GM18505 (cell line): ENCODE measurements around the gene LFNG.
A peak's percentile ranks its signal among the peaks of the same experiment; 100 is the strongest.

Experiments
- ATAC-seq: cut with Tn5 transposase; IDR thresholded peaks from one replicate; pipeline ENCODE4 v1.9.1; 2021; ENCODE audit not compliant: unreplicated experiment
- POLR2A ChIP-seq: IDR thresholded peaks from 4 replicates; pipeline ENCODE4 v1.6.1; 2011; ENCODE audit warnings: borderline replicate concordance; ENCODE audit not compliant: insufficient read depth, insufficient read length; ENCODE audit errors: extremely low read depth

The LFNG gene, protein sequence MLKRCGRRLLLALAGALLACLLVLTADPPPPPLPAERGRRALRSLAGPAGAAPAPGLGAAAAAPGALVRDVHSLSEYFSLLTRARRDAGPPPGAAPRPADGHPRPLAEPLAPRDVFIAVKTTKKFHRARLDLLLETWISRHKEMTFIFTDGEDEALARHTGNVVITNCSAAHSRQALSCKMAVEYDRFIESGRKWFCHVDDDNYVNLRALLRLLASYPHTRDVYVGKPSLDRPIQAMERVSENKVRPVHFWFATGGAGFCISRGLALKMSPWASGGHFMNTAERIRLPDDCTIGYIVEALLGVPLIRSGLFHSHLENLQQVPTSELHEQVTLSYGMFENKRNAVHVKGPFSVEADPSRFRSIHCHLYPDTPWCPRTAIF

DNA sequence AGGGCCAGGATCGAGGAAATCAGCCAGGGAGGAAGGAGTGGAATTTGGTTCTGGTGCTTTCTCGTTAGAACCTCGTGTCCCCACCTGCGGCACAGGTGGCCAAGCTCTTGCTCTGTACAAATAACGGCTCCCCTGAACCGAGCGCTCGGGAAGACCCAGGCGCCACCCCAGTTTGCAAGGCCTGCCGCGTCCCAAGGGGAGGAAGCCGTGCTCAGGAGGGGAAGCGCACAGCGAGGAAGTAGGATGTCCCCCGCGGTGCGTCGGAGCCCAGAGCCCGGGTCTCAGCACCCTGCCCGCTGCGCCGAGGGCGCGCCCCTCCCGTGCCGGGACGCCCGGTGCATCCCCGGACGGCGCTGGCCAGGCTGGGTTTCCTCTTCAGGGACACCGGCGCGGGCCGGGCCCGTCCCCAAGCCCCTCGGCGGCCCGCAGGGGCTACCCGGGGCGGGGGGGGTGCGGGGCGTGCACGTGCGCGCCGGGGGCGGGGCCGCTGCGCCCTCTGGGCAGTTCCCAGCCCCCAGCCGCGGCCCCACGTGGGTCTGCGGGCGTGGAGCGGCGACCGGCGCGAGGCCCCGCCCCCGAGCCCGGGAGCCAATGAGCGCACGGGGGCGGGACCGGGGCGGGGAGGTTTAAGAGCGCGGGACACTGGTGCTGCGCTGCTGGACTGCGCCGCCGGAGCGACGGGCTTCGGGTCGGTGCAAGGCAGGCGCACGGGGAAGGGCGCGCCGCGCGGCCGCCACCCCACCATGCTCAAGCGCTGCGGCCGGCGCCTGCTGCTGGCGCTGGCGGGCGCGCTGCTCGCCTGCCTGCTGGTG lies at the start of gene LFNG:
LFNG (plus strand) TSS at position 656 of the 812 bp plus-strand sequence; CDS start at position 744, 88 bp downstream.
- peak; percentile 42 for TF ChIP-seq POLR2A
- ATAC-seq: peak; percentile 69

DNA sequence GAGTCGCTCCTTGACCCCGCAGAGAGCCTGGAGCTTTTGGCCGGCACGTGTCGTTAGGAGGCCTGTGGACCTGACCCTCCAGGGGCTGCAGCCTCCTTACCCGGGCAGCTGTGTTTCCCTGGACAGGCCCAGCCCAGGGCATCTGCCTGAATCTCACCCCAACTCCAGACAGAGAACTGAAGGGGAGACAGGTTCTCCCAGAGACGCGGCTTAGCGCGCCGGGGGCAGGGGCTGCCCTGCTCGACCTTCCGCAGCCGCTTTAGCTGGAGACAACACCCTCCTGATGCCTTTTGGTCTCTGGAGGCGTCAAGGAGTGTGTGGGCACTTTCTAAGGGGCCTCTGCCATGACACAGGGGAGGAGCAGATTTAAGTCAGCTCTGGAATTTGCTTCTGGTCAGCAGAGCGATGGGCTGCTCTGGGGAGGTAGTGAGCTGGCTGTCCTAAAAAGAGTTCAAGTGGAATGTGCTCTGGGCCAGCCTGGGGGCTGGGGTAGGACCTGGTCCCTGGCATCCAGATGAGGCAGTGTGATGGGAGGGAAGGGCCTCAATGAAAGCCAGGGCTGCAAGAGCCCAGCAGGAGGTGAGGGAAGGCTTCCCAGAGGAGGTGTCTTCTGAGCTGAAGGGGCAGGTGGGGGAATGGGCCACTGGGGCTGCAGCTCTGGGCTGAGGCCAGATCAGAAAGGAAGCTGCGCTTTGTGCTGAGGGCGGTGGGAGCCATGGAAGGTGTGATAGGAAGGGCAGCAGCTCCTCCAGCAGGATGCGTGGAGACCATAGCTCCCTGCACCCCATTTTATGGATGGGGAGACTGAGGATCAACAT lies 49.2 kb upstream of the LFNG start:
- no peak for TF ChIP-seq POLR2A
- no peak for ATAC-seq

DNA sequence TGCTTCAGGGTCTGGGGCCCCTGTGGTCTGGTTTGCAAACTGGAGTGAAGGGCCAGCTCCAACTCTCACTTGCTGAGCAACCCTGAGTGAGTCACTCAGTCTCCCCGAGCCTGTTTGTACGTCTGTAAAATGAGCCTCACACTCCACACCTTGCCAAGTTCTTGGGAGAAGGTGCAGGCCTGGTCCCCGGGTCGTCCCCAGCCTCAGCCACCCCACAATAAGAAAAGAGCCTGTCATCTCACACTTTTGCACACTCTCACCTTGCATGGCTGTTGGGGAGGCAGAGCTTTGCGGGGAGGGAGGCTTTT lies 48.6 kb upstream of the LFNG start:
- no peak for ATAC-seq
- TF ChIP-seq POLR2A: no peak

DNA sequence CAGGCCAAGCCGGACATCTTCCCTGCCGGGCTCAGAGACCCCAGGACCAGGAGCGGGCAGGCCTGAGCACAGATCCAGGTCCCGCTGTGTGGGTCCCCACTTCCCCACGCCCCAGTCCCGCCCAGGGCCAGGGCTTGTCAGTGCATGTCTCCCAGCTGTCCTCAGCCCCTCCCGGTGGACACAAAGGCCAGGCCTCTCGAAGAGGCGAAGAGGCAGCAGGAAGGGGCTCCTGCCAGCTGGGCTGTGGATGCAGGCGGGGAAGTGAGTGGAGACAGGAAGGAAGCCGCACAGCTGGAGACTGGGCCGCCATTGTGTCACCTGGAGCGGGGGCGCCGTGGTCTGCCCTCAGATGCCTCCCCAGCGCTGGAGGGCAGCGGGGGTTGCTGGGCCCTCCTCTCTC lies 48.2 kb upstream of the LFNG start:
- TF ChIP-seq POLR2A: no peak
- no peak for ATAC-seq

DNA sequence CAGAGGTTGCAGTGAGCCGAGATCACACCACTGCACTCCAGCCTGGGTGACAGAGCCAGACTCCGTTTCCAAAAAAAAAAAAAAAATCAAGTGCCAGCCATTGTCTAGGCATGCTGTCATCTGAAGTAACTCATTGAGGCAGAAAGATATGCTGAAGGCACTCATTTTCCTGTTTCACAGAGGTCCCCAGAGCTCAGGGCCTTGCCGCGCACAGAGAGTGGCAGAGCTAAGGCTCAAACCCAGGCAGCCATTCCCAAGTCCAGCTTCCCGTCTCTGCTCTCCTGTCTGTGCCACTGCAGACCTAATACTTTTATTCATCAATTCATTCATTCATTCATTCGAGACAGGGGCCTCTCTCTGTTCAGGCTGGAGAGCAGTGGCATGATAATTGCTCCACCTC lies 46.8 kb upstream of the LFNG start:
- TF ChIP-seq POLR2A: no peak
- ATAC-seq: no peak

DNA sequence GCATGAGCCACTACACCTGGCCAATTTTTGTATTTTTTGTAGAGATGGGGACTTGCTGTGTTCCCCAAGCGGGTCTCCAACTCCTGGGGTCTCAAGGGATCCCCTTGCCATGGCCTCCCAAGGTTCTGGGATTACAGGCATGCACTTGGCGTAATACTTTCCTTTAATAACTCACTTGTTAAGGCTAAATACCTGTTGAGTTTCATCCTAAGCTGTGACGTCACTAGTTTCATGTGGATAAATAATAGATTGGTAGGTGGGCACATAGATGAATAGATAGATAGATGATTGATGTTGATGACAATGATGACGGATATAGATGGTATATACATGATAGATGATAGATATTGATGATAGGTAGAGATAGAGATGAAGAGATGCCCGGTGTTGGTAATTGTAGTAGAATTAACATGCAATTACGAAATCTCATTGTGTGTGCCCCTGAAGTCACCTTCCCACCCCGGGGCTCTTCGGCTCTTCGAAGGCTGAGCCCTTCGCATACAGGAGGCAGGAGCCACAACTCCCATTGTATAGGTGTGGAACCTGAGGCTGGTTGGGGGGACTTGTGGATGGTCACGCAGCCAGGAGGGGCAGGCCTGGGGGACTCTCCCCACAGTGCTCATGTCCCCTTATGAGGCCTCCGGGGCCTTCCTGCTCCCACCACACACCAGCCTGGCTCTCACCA lies 45.9 kb upstream of the LFNG start:
- no peak for ATAC-seq
- no peak for TF ChIP-seq POLR2A

DNA sequence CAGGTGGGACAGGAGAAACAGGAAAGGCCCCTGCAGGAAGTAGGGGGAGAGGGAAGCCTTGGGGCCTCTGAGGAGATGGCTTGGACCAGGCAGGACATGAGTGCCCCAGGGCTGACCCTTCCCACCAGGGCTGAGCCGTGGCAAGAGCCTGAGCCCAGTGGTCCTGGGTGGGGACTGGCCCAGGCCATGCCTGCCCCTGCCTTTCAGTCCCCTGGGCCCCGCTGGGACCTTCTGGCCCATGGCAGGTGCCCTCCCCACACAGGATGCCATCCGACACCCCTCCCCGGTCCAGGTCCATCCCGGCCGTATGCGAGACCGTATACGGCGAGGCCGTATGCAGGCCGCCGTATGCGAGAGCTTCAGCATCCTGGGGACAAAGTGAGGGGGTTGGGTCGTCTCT lies 45.4 kb upstream of the LFNG start:
- no peak for TF ChIP-seq POLR2A
- no peak for ATAC-seq

DNA sequence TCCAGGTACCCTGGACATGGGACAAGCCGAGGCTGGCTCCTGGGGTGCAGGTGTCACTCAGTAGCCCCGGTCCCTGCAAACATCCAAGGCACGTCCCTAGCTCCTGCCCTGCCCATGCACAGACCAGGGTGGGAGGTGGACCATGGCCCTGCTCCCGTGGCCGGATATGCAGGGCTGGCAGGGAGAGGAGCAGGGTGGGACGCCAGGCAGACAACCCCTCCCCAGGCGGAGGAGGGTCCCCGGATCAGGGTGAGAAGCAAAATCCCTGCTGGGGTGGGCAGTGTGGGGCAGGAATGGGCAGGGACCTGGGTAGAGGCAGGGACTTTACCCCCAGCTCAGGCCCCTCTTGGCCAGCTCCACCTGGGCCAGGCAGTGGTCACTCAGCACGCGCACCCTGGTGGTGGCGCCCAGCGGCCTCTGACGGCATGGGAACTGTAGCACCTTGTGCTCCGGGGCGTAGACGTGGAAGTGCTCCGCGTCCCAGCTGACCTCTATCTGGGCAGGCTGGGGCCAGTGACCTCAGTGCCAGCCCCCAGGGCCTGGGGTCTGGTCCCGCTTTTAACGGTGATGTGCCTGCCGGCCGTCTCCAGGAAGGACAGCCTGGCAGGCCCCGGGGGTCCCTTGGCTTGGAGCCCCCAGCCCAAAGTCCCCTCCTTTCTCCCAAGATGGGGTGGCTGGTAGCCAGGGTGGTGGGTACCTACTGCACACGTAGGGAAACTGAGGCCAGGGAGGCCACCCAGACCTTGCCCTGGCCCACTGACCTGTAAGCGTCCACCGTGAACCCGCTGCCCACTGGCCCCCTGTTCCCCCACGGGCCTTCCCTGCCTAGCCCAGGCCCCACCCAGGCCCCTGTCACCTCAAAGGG lies 44.5 kb upstream of the LFNG start:
- TF ChIP-seq POLR2A: no peak
- ATAC-seq: no peak

DNA sequence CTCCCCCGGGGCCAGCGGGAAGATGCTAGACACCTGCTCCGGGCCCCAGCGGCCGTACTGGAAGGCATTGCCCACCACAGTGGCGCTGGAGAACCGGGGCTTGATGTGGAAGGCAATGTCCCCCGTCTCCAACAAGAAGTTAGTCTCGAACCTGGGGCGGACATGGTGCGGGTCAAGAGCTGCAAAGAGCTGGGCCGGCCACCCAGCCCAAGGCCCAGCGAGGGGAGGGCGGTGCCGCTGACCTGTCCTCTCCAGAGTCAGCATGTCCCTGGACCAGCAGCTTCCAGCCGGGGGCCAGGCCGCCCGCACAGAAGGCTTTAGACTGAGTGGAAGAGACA lies 43.9 kb upstream of the LFNG start:
- ATAC-seq: no peak
- no peak for TF ChIP-seq POLR2A

DNA sequence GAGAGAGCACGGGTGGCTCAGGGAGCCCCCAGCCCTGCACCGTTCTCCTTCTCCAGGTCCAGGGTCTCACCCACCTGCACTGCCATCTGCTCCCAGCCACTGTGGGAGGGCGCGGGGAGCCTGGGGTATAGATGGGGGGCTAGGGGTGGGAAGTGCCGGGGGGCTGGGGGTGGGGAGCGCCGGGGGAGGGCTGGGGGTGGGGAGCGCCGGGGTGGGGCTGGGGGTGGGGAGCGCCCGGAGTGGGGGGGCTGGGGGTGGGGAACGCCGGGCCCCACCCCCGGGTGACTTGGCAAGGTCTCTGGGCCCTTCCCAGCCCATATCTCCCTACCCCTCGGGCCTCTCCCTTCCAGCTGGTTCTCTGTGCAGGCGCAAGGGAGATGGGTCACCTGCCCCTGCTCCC lies 43.3 kb upstream of the LFNG start, which contains the start of gene GRIFIN:
GRIFIN (minus strand) TSS at position 101 of the 400 bp plus-strand sequence; CDS start at position 86, 15 bp downstream.
- no peak for ATAC-seq
- no peak for TF ChIP-seq POLR2A

DNA sequence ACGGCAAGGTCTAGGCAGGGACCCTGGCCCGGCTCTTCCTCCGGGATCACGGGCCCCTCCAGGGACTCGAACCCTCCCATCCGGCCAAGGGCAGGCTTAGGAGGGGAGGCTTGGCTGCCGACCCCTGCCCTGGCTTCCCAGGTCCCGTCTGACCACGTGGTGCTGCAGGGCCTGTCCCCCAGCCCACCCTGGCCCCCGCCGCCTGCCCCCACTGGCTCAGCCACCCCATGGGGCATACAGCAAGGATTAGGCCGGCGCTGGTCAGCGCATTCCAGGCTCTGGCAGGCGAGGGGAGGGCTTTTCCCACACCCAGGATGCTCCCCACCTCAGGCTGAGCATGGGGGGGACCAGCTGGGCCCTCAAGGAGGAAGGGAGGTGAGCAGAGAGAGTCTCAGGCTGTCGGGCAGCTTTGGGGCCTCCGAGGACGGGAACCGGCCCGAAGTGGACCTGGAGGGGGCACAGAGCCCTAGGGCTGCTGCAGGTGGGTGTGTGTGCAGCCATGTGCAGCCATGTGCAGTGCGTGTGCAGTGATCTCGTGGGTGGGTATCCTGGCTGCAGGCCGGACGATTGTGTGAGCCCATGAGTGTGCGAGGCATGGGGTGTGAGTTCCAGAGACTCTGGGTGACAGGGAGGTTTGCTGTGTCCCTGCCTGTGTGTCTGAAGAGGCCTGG lies 42.7 kb upstream of the LFNG start:
- TF ChIP-seq POLR2A: no peak

More for the DNA sequence above, 42.7 kb upstream of the LFNG start:
- no peak for ATAC-seq
